ENCODE measurements around the gene SLC25A33. TPM values are rescaled to one million over a fixed set of nuclear protein-coding genes. Genes with fewer than 3 reads are reported as not detected.

Gene SLC25A33
- total and polyA plus RNA-seq, 7 donors, result 1.7 to 26.8 (median 7.7) TPM

DNA sequence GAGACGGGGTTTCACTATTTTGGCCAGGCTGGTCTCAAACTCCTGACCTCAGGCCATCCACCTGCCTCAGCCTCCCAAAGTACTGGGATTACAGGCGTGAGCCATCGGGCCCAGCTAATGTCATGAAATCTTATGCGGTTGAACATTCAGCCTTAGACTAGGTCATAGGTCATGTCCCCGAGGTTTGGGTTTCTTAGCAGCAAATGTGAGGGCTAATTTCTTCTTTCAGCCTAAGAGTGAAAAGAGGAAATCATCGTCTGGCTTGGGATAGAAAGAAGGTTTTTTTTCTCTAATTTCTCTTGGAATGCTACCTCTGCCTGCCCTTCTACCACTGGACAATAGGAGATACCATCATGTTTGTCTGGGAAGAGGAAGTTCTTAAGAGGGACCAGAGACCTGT, 94.2 kb downstream of the SLC25A33 start:
- H3K9me3 ChIP-seq, result no peaks in the 10 kb centered on the region
- TF ChIP-seq CTCF (IDR thresholded peaks at IDR 0.05), result no peak
- H3K36me3 ChIP-seq (ENCODE audit: insufficient read depth in 1 of 2, low read depth in 1 of 2), result no peaks in the 10 kb centered on the region
- H3K27ac ChIP-seq, result no peak overlapping the region
- ATAC-seq (no peak), DNase-seq (no peak)
- intact Hi-C loops (cut with DNase I), result no loop called here
- H3K27me3 ChIP-seq (ENCODE audit: insufficient read depth in 3 of 3, low read length in 2 of 3), result no peaks in the 10 kb centered on the region
- H3K4me3 ChIP-seq, result no peak overlapping the region
- H3K4me1 ChIP-seq, result no peaks in the 10 kb centered on the region
- 64 to 66% (median 64%) methylated on average over 6 of the region's 6 CpGs for WGBS, 3 donors

DNA sequence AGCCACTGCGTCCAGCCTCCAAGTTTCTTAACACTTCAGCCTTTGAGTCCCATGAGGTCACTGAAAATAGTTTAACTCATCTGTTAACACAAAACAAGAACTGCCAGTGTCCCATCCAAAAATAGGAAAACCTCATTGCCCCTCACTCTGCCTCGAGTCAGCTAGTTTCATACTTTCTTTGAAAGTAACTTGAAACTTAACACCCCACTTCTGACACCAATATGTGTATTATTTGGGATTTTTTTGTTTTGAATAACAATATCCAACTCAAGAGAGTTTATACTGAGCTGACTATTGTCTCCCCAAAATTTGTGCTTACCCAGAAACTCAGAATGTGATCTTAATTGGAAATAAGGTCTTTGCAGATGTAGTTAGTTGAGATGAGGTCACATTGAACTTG, 95.3 kb downstream of the SLC25A33 start:
- Histone ChIP-seq H3K36me3 (ENCODE audit: insufficient read depth in 1 of 2, low read depth in 1 of 2) (no peaks in the 10 kb centered on the region), H3K9me3 (no peaks in the 10 kb centered on the region), H3K27ac (no peak overlapping the region), H3K4me1 (no peaks in the 10 kb centered on the region), H3K27me3 (ENCODE audit: insufficient read depth in 3 of 3, low read length in 2 of 3) (no peaks in the 10 kb centered on the region), H3K4me3 (no peak overlapping the region)
- no peak for TF ChIP-seq CTCF (IDR thresholded peaks at IDR 0.05)
- WGBS, 3 donors, result 56 to 74% (median 67%) methylated on average over 2 of the region's 2 CpGs
- DNase-seq, result no peak
- intact Hi-C loops (cut with DNase I), result no loop called here
- ATAC-seq, result no peak

Other genes with a start within 250 kb of the SLC25A33 start
- 10 to 100 TPM; 12.0 to 60.7 (median 42.1) TPM for gene SPSB1, start 246.6 kb upstream of the SLC25A33 start, total RNA-seq
- 10 to 100 TPM; 22.9 to 46.2 (median 28.6) TPM for gene SPSB1, start 246.6 kb upstream of the SLC25A33 start, polyA plus RNA-seq
- gene TMEM201, start 49.4 kb downstream of the SLC25A33 start, total RNA-seq, result 10 to 100 TPM; 15.7 to 37.3 (median 29.0) TPM
- gene TMEM201, start 49.4 kb downstream of the SLC25A33 start, polyA plus RNA-seq, result 10 to 100 TPM; 20.7 to 26.0 (median 23.2) TPM
- 1 to 10 TPM in 3 of 4 donors, under 1 TPM in 1; 0.93 to 2.5 (median 1.7) TPM for gene PIK3CD, start 112.3 kb downstream of the SLC25A33 start, total RNA-seq
- under 1 TPM; 0.44 to 0.52 (median 0.48) TPM for gene PIK3CD, start 112.3 kb downstream of the SLC25A33 start, polyA plus RNA-seq